CD14-positive monocyte (primary cell): ENCODE results near the gene MCF2L2. TPM values are rescaled to one million over a fixed set of nuclear protein-coding genes. Genes with fewer than 3 reads are reported as not detected.

Experiments
- DNase-seq, 3 donors: peaks; one replicate each; pipeline ENCODE4 v3.0.0-alpha.2; 2011 to 2022
- H2AFZ ChIP-seq: 2 replicates; pipeline ENCODE4 v1.6.0; 2012; ENCODE audit warnings: mild to moderate bottlenecking, low read depth, low read length, inconsistent platforms; ENCODE audit not compliant: insufficient read depth, poor library complexity, severe bottlenecking
- H3K27ac ChIP-seq, 2 donors: 1 replicate in 1 of 2; 2 replicates in 1 of 2; pipeline ENCODE4 v1.5.1; 2012 to 2013; ENCODE audit warnings: low read length in 2 of 2, control low read depth in 1 of 2, inconsistent platforms in 1 of 2, low read depth in 1 of 2, mild to moderate bottlenecking in 1 of 2
- H3K27me3 ChIP-seq, 2 donors: one replicate each; pipeline versions ENCODE4 v1.6.0 to v1.6.1; 2011 to 2013; ENCODE audit warnings: low read length in 2 of 2; ENCODE audit not compliant: control insufficient read depth in 2 of 2, insufficient read depth in 2 of 2
- H3K36me3 ChIP-seq, 2 donors: replicated peaks in 1 of 2; 1 replicate in 1 of 2; 2 replicates in 1 of 2; pipeline versions ENCODE4 v1.5.1 to v1.6.1; 2012 to 2013; ENCODE audit warnings: low read length in 2 of 2, control low read depth in 1 of 2, inconsistent platforms in 1 of 2, mild to moderate bottlenecking in 1 of 2; ENCODE audit not compliant: insufficient read depth in 2 of 2, control insufficient read depth in 1 of 2
- H3K4me1 ChIP-seq, 2 donors: 1 replicate in 1 of 2; 2 replicates in 1 of 2; pipeline versions ENCODE4 v1.5.1 to v1.6.1; 2012 to 2013; ENCODE audit warnings: low read length in 2 of 2, control low read depth in 1 of 2, inconsistent platforms in 1 of 2, mild to moderate bottlenecking in 1 of 2, moderate library complexity in 1 of 2; ENCODE audit not compliant: insufficient read depth in 2 of 2, control insufficient read depth in 1 of 2
- H3K4me2 ChIP-seq: replicated peaks from 2 replicates; pipeline ENCODE3; 2012; ENCODE audit warnings: low read length, moderate library complexity, mild to moderate bottlenecking; ENCODE audit not compliant: poor library complexity, severe bottlenecking; ENCODE audit errors: extremely low read depth
- H3K4me3 ChIP-seq, 3 experiments: fragments of 200-600 bp in 1 of 3; sonication (generic) in 1 of 3; replicated peaks in 1 of 3; 1 replicate in 2 of 3; 2 replicates in 1 of 3; pipeline ENCODE4 v1.5.1; 2011 to 2013; ENCODE audit warnings: low read length in 3 of 3, mild to moderate bottlenecking in 3 of 3, control low read depth in 2 of 3, low read depth in 2 of 3, inconsistent platforms in 1 of 3, moderate library complexity in 1 of 3
- H3K79me2 ChIP-seq: 2 replicates; pipeline ENCODE4 v1.6.0; 2012; ENCODE audit warnings: mild to moderate bottlenecking, control low read depth, inconsistent platforms, low read length, moderate library complexity; ENCODE audit not compliant: insufficient read depth
- H3K9ac ChIP-seq: 2 replicates; pipeline ENCODE4 v1.6.0; 2017; ENCODE audit warnings: low read length, mild to moderate bottlenecking; ENCODE audit not compliant: insufficient read depth, poor library complexity, severe bottlenecking
- H3K9me3 ChIP-seq, 2 donors: replicated peaks in 1 of 2; 1 replicate in 1 of 2; 2 replicates in 1 of 2; pipeline versions ENCODE4 v1.5.1 to v1.6.1; 2012 to 2013; ENCODE audit warnings: low read length in 2 of 2, control low read depth in 1 of 2; ENCODE audit not compliant: control insufficient read depth in 1 of 2, insufficient read depth in 1 of 2
- H4K20me1 ChIP-seq: 2 replicates; pipeline ENCODE4 v1.6.0; 2012; ENCODE audit warnings: mild to moderate bottlenecking, low read length, control low read depth, moderate library complexity; ENCODE audit not compliant: insufficient read depth
- H3K27ac Mint-ChIP-seq, 7 donors: one replicate each; pipeline ENCODE4 v1.8.0; 2020; ENCODE audit warnings: mild to moderate bottlenecking in 7 of 7, mixed read lengths in 7 of 7, moderate library complexity in 6 of 7, inconsistent platforms in 2 of 7
- H3K27me3 Mint-ChIP-seq, 3 donors: one replicate each; pipeline ENCODE4 v1.8.0; 2021 to 2022; ENCODE audit warnings: low read depth in 3 of 3, mild to moderate bottlenecking in 3 of 3, mixed read lengths in 3 of 3, moderate library complexity in 3 of 3, inconsistent platforms in 1 of 3
- H3K36me3 Mint-ChIP-seq, 2 donors: one replicate each; pipeline ENCODE4 v1.8.0; 2020; ENCODE audit warnings: mixed read lengths in 2 of 2, inconsistent platforms in 1 of 2, mild to moderate bottlenecking in 1 of 2
- H3K4me1 Mint-ChIP-seq: one replicate; pipeline ENCODE4 v1.8.0; 2020; ENCODE audit warnings: mild to moderate bottlenecking, mixed read lengths
- H3K4me3 Mint-ChIP-seq, 2 donors: one replicate each; pipeline ENCODE4 v1.8.0; 2020; ENCODE audit warnings: mild to moderate bottlenecking in 2 of 2, mixed read lengths in 2 of 2, moderate library complexity in 1 of 2
- H3K9me3 Mint-ChIP-seq, 7 donors: one replicate each; pipeline ENCODE4 v1.8.0; 2020 to 2022; ENCODE audit warnings: mixed read lengths in 7 of 7, mild to moderate bottlenecking in 6 of 7, moderate library complexity in 6 of 7, inconsistent platforms in 2 of 7
- WGBS: methylation state at CpG from one replicate; pipeline ENCODE4 v1.1.5; 2013; ENCODE audit warnings: missing lambda C conversion rate; ENCODE audit not compliant: insufficient coverage; 5-methylcytosine and 5-hydroxymethylcytosine counted together
- intact Hi-C, 2 donors: fragments of 100-400 bp; cut with micrococcal nuclease; formaldehyde crosslinking; loops; one replicate each; pipeline versions ENCODE4 v1.15.0 to v1.15.1; 2023
- polyA plus RNA-seq, 3 donors: library from polyadenylated mRNA; depleted of rRNA in 1 of 3; unstranded in 2 of 3; stranded (reverse) in 1 of 3; fragments of 300-500 nt in 2 of 3; fragments of >200 nt in 1 of 3; fragmentation: Illumina TruSeq in 2 of 3; gene quantifications; 1 replicate in 2 of 3; 2 replicates in 1 of 3; pipeline ENCODE4 v1.2.3, GENCODE V29; 2012 to 2021
- TF ChIP-seq, protein P1 (sequence below): fragments of 200-600 bp; IDR thresholded peaks from one replicate; pipeline ENCODE4 v1.8.0; 2022; ENCODE audit warnings: antibody characterized with exemption, mild to moderate bottlenecking

MCF2L2 gene
- polyA plus RNA-seq, 3 donors, result 0.01 to 0.13 TPM; not detected in 1

DNA sequence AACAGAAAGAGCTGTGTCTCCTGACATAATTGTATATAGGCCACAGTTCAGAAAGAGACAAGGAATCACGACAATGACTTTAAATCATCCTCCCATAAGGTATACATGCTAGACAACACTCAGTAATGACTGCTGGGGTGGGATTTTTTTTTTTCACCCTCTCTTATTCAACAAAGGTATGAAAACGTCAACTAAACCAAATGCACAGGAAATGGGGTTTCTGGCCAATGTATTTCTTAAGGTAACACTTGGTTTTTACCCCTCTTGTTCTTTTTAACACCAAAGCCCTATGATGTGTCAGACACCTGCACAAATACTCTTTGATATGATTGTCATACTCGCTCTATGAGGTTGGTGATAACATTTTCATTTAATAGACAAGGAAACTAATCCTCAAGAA lies 78.3 kb downstream of the MCF2L2 start:
- no peaks in the 10 kb centered on the region for H3K27me3 ChIP-seq
- no peaks in the 10 kb centered on the region for H4K20me1 ChIP-seq
- no peaks in the 10 kb centered on the region for H3K4me1 ChIP-seq
- no peaks in the 10 kb centered on the region for H3K79me2 ChIP-seq
- TF ChIP-seq, protein P1, sequence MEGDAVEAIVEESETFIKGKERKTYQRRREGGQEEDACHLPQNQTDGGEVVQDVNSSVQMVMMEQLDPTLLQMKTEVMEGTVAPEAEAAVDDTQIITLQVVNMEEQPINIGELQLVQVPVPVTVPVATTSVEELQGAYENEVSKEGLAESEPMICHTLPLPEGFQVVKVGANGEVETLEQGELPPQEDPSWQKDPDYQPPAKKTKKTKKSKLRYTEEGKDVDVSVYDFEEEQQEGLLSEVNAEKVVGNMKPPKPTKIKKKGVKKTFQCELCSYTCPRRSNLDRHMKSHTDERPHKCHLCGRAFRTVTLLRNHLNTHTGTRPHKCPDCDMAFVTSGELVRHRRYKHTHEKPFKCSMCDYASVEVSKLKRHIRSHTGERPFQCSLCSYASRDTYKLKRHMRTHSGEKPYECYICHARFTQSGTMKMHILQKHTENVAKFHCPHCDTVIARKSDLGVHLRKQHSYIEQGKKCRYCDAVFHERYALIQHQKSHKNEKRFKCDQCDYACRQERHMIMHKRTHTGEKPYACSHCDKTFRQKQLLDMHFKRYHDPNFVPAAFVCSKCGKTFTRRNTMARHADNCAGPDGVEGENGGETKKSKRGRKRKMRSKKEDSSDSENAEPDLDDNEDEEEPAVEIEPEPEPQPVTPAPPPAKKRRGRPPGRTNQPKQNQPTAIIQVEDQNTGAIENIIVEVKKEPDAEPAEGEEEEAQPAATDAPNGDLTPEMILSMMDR, result no peak
- intact Hi-C loops, result no loop called here
- no peak overlapping the region for H3K4me2 ChIP-seq
- Mint-ChIP-seq H3K4me3 (no peak overlapping the region), H3K36me3 (no peaks in the 10 kb centered on the region), H3K4me1 (peaks cover 12% of the 10 kb centered on the region), H3K9me3 (peaks cover 2 to 11% (median 6%) of the 10 kb centered on the region in 7 donors), H3K27ac (no peak overlapping the region), H3K27me3 (no peaks in the 10 kb centered on the region)
- no peak overlapping the region for H3K4me3 ChIP-seq
- WGBS, result no CpG with 5 or more reads among the region's 3 CpGs
- no peaks in the 10 kb centered on the region for H3K9me3 ChIP-seq
- H2AFZ ChIP-seq, result no peak overlapping the region
- no peak overlapping the region for H3K27ac ChIP-seq
- H3K36me3 ChIP-seq, result no peaks in the 10 kb centered on the region
- DNase-seq, result no peak
- H3K9ac ChIP-seq, result no peak overlapping the region

DNA sequence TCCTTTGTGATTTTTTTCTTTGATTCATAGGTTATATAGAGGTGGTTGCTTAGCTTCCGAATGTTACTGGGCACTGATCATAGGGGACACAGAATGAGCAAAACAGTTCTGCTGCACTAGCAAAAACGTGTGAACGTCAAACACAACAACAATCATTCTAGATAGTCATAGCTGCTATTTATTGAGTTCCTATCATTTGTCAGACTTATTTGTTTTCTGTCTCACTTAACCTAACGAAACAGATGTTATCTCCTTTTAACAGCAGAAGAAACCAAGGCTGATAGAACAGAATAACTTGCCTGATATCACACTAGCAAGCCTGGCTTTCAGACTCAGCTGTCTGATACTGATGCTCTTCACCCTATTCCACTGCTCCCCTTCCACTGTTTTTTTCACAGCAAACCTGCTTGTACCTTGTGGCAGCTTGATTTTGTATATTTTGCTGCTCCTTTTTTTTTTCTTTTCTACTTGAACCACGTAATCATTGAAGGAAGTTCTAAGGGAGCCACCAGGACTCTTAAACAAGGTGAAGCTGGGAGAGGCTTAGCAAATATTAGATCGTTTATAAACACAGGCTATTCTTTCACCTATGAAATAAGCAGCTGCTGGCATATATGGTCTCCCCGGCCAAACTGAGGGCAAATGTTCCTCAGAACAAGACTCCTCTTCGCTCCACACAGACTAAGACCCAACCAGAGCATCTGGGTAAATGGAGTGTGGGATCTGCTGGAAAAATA lies 78.8 kb downstream of the MCF2L2 start:
- Histone ChIP-seq H3K9me3 (no peaks in the 10 kb centered on the region), H3K79me2 (no peaks in the 10 kb centered on the region), H3K4me1 (no peaks in the 10 kb centered on the region), H4K20me1 (no peaks in the 10 kb centered on the region), H3K27me3 (no peaks in the 10 kb centered on the region), H3K36me3 (no peaks in the 10 kb centered on the region), H3K4me3 (no peak overlapping the region), H3K27ac (no peak overlapping the region), H2AFZ (no peak overlapping the region), H3K4me2 (no peak overlapping the region), H3K9ac (no peak overlapping the region)
- Mint-ChIP-seq H3K4me1 (peaks cover 12% of the 10 kb centered on the region), H3K27ac (no peak overlapping the region), H3K4me3 (no peak overlapping the region), H3K9me3 (peaks cover 4 to 17% (median 8%) of the 10 kb centered on the region in 7 donors), H3K27me3 (no peaks in the 10 kb centered on the region), H3K36me3 (no peaks in the 10 kb centered on the region)
- WGBS, result 82% methylated on average over 3 of the region's 8 CpGs
- TF ChIP-seq, protein P1, result no peak
- DNase-seq, result no peak
- intact Hi-C loops, result no loop called here
